HCT116 (cell line): ENCODE measurements around the gene KCNA3. TPM values are rescaled to one million over a fixed set of nuclear protein-coding genes. Genes with fewer than 3 reads are reported as not detected.

ENCODE experiments used
- ATAC-seq: fragments of 200-7000 bp; cut with Tn5 transposase; 2 replicates; pipeline ENCODE4 v1.9.1; 2020; ENCODE audit warnings: mild to moderate bottlenecking, moderate library complexity
- BruUV-seq: library from RNA; stranded (reverse); fragments of 400-500 nt; replicated peaks from 2 replicates; lab custom pipeline; 2021; lab: Mats Ljungman, UMichigan
- CTCF ChIA-PET: fragments of 300-600 bp; sonication (Branson Sonifier 250); formaldehyde crosslinking; loops from one replicate; lab custom pipeline; 2021; ENCODE audit warnings: antibody characterized with exemption; lab: Charles Lee
- POLR2A ChIA-PET: fragments of 300-600, 350-600 bp; sonication (Branson Sonifier 250); formaldehyde crosslinking; loops from one replicate; lab custom pipeline; 2021; ENCODE audit warnings: antibody characterized with exemption; lab: Charles Lee
- RAD21 ChIA-PET, 2 experiments: fragments of 300-600 bp; sonication (Branson Sonifier 250); formaldehyde crosslinking; loops; one replicate each; lab custom pipeline; 2023; ENCODE audit warnings: low total read pairs in 2 of 2; ENCODE audit not compliant: uncharacterized antibody in 2 of 2, unreplicated experiment in 2 of 2, low non-redundant PET in 1 of 2; lab: Charles Lee
- DNase-seq: peaks from one replicate; pipeline ENCODE4 v3.0.0-alpha.2; 2010; ENCODE audit warnings: low read depth, low spot score
- H2AFZ ChIP-seq: fragments of 200-600 bp; shearing (Covaris generic), sonication (generic); 2 replicates; pipeline ENCODE4 v1.6.1; 2017; ENCODE audit warnings: low read depth, mixed run types, mixed read lengths, antibody characterized with exemption, low read length; ENCODE audit not compliant: poor library complexity, severe bottlenecking
- H3K27ac ChIP-seq: 2 replicates; pipeline ENCODE4 v1.5.1; 2012; ENCODE audit warnings: low read depth, low read length
- H3K27me3 ChIP-seq: fragments of 200-600 bp; sonication (generic); 2 replicates; pipeline ENCODE4 v1.6.1; 2016; ENCODE audit warnings: mixed run types, low read length, mixed read lengths; ENCODE audit not compliant: insufficient read depth
- H3K36me3 ChIP-seq, 2 experiments: fragments of 200-500 bp in 1 of 2; fragments of 200-600 bp in 1 of 2; sonication (Bioruptor generic) in 1 of 2; sonication (generic) in 1 of 2; 2 replicates each; pipeline versions ENCODE4 v1.5.1 to v1.6.1; 2014 to 2016; ENCODE audit warnings: low read length in 2 of 2, inconsistent platforms in 1 of 2, mixed read lengths in 1 of 2, mixed run types in 1 of 2; ENCODE audit not compliant: insufficient read depth in 2 of 2, control insufficient read depth in 1 of 2
- H3K4me1 ChIP-seq, 2 experiments: fragments of 200-600 bp in 1 of 2; sonication (generic) in 1 of 2; 2 replicates each; pipeline versions ENCODE4 v1.5.1 to v1.6.1; 2012 to 2017; ENCODE audit warnings: low read length in 2 of 2, inconsistent platforms in 1 of 2, mild to moderate bottlenecking in 1 of 2, mixed read lengths in 1 of 2, mixed run types in 1 of 2, moderate library complexity in 1 of 2; ENCODE audit not compliant: insufficient read depth in 2 of 2, control insufficient read depth in 1 of 2
- H3K4me2 ChIP-seq: fragments of 200-600 bp; sonication (generic); 2 replicates; pipeline ENCODE4 v1.6.1; 2017; ENCODE audit warnings: mixed run types, low read length, mixed read lengths
- H3K4me3 ChIP-seq, 2 experiments: fragments of 200-600 bp in 1 of 2; sonication (generic) in 1 of 2; replicated peaks in 1 of 2; 2 replicates each; pipeline ENCODE4 v1.5.1; 2011 to 2016; ENCODE audit warnings: low read length in 2 of 2, control low read depth in 1 of 2, low read depth in 1 of 2, mild to moderate bottlenecking in 1 of 2, mixed read lengths in 1 of 2, mixed run types in 1 of 2
- H3K79me2 ChIP-seq: fragments of 200-600 bp; sonication (generic); 2 replicates; pipeline ENCODE4 v1.6.1; 2017; ENCODE audit warnings: mild to moderate bottlenecking, mixed run types, low read length, moderate library complexity, mixed read lengths; ENCODE audit not compliant: insufficient read depth
- H3K9ac ChIP-seq: fragments of 200-600 bp; sonication (generic); 2 replicates; pipeline ENCODE4 v1.6.1; 2016; ENCODE audit warnings: low read length, mixed read lengths
- H3K9me2 ChIP-seq: fragments of 200-600 bp; sonication (generic), shearing (Covaris generic); 2 replicates; pipeline ENCODE4 v1.6.1; 2017; ENCODE audit warnings: mixed run types, mild to moderate bottlenecking, moderate library complexity; ENCODE audit not compliant: insufficient read depth
- H3K9me3 ChIP-seq, 2 experiments: fragments of 200-500 bp in 1 of 2; fragments of 200-600 bp in 1 of 2; sonication (Bioruptor generic) in 1 of 2; sonication (generic) in 1 of 2; 2 replicates each; pipeline ENCODE4 v1.6.1; 2014 to 2017; ENCODE audit warnings: low read length in 2 of 2, mixed read lengths in 2 of 2, inconsistent platforms in 1 of 2, low read depth in 1 of 2, mild to moderate bottlenecking in 1 of 2, mixed run types in 1 of 2, moderate library complexity in 1 of 2; ENCODE audit not compliant: control insufficient read depth in 1 of 2, insufficient read depth in 1 of 2
- H4K20me1 ChIP-seq: fragments of 200-600 bp; sonication (generic), shearing (Covaris generic); 2 replicates; pipeline ENCODE4 v1.6.1; 2017; ENCODE audit warnings: mixed run types, mild to moderate bottlenecking, moderate library complexity; ENCODE audit not compliant: insufficient read depth
- CBX3 ChIP-seq: IDR thresholded peaks from 2 replicates; pipeline ENCODE4 v1.6.1; 2012; ENCODE audit warnings: low read depth
- CTCF ChIP-seq, 3 experiments: fragments of 200-600 bp in 1 of 3; sonication (generic) in 1 of 3; IDR thresholded peaks in 2 of 3; conservative IDR thresholded peaks in 1 of 3; 2 replicates each; pipeline ENCODE4 v1.5.1; 2012 to 2017; ENCODE audit warnings: low read depth in 2 of 3, low read length in 2 of 3, antibody characterized with exemption in 1 of 3, borderline replicate concordance in 1 of 3, control low read depth in 1 of 3, mild to moderate bottlenecking in 1 of 3, mixed read lengths in 1 of 3, mixed run types in 1 of 3, moderate library complexity in 1 of 3; ENCODE audit not compliant: insufficient read depth in 1 of 3
- EZH2 ChIP-seq: fragments of 200-600 bp; sonication (generic); IDR thresholded peaks from 2 replicates; pipeline ENCODE4 v1.6.1; 2017; ENCODE audit warnings: antibody characterized with exemption, mixed run types
- FOSL1 ChIP-seq: IDR thresholded peaks from 2 replicates; pipeline ENCODE4 v1.6.1; 2012; ENCODE audit warnings: low read depth
- MAX ChIP-seq: IDR thresholded peaks from 2 replicates; pipeline ENCODE4 v1.6.1; 2012
- POLR2AphosphoS5 ChIP-seq: IDR thresholded peaks from 2 replicates; pipeline ENCODE4 v1.6.1; 2011; ENCODE audit warnings: mild to moderate bottlenecking, low read depth, low read length, moderate library complexity
- REST ChIP-seq: IDR thresholded peaks from 2 replicates; pipeline ENCODE4 v1.6.1; 2012; ENCODE audit warnings: low read depth
- SP1 ChIP-seq: IDR thresholded peaks from 2 replicates; pipeline ENCODE4 v1.6.1; 2012; ENCODE audit warnings: low read depth
- SRF ChIP-seq: IDR thresholded peaks from 2 replicates; pipeline ENCODE4 v1.6.1; 2012; ENCODE audit warnings: low read depth
- YY1 ChIP-seq: IDR thresholded peaks from 2 replicates; pipeline ENCODE4 v1.6.1; 2011; ENCODE audit warnings: low read length, low read depth, moderate library complexity, mild to moderate bottlenecking; ENCODE audit not compliant: insufficient replicate concordance; ENCODE audit errors: extremely low read depth
- ZFX ChIP-seq: fragments of 450-650 bp; IDR thresholded peaks from 2 replicates; pipeline ENCODE4 v1.6.1; 2017
- intact Hi-C: fragments of 100-400 bp; cut with micrococcal nuclease; formaldehyde crosslinking; loops from 2 replicates; pipeline ENCODE4 v1.10.0; 2022
- total RNA-seq: library from RNA; stranded (reverse); gene quantifications from one replicate; pipeline ENCODE4 v1.2.1, GENCODE V29; 2021; ENCODE audit not compliant: unreplicated experiment
- TF ChIP-seq, protein P1 (sequence below): IDR thresholded peaks from 2 replicates; pipeline ENCODE4 v1.6.1; 2012

The KCNA3 gene
- total RNA-seq, 1 experiment from 2014 or later, result 0.07 TPM

DNA sequence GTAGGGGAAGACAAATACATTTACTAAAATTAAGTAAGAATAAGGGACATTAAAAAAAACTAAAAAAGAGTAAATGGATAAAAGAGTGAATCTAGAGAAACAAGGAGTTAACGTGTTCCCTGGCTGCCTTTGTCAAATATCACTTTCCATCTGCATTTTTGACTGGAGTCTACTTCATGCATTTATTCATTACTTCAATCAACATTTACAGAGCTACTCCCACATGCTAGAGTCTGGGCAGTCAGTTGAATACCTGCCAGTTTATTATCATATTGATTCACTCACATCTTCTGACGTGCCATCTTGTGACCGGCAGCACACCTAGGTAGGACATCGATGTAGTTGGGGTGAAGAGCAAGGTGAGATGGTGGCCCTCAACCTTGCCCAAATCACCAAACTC, 35.6 kb upstream of the KCNA3 start:
- intact Hi-C loops, result loop anchor here (5.0 kb wide), 1 partner anchor 58 kb away; no protein-coding TSS in a partner anchor
- RAD21 ChIA-PET, result no interaction called here
- peaks cover 70% of the 10 kb centered on the region for H3K27me3 ChIP-seq
- H3K4me3 ChIP-seq, result no peak overlapping the region
- DNase-seq (no peak), ATAC-seq (no peak)
- no TSS peak for BruUV-seq
- POLR2A ChIA-PET, result no interaction called here
- no peaks in the 10 kb centered on the region for H3K4me1 ChIP-seq
- H3K27ac ChIP-seq, result no peak overlapping the region
- H4K20me1 ChIP-seq, result no peaks in the 10 kb centered on the region
- H3K4me2 ChIP-seq, result no peak overlapping the region
- no peaks in the 10 kb centered on the region for H3K79me2 ChIP-seq
- TF ChIP-seq EZH2, result no peak
- no peak for TF ChIP-seq SRF
- TF ChIP-seq, protein P1, sequence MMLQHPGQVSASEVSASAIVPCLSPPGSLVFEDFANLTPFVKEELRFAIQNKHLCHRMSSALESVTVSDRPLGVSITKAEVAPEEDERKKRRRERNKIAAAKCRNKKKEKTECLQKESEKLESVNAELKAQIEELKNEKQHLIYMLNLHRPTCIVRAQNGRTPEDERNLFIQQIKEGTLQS, result no peak
- TF ChIP-seq FOSL1, result no peak
- no peak for TF ChIP-seq YY1
- no peak for TF ChIP-seq CBX3
- no peak for TF ChIP-seq ZFX
- TF ChIP-seq SP1, result no peak
- TF ChIP-seq MAX, result no peak
- TF ChIP-seq REST, result no peak
- no peak for TF ChIP-seq POLR2AphosphoS5
- TF ChIP-seq CTCF (IDR thresholded peaks at IDR 0.05 in 2 of 3, conservative IDR thresholded peaks at IDR 0.05 in 1 of 3; ENCODE audit: borderline replicate concordance in 1 of 3, insufficient read depth in 1 of 3, low read depth in 2 of 3, low read length in 2 of 3), result no peak
- H2AFZ ChIP-seq, result no peak overlapping the region
- CTCF ChIA-PET, result no interaction called here
- no peaks in the 10 kb centered on the region for H3K36me3 ChIP-seq
- H3K9me2 ChIP-seq, result no peaks in the 10 kb centered on the region
- H3K9ac ChIP-seq, result no peak overlapping the region
- H3K9me3 ChIP-seq, result no peaks in the 10 kb centered on the region
